AG20443 (cell line): ENCODE data around the gene CCR7.
"Not testable (repeated sequence)": the region's sequence is repeated elsewhere in the genome, so short reads cannot be mapped to it uniquely, and the experiment has no call there.

Experiments
- DNase-seq: peaks from one replicate; pipeline ENCODE4 v3.0.0; 2012; ENCODE audit warnings: low spot score, mixed read lengths

CCR7 gene

DNA sequence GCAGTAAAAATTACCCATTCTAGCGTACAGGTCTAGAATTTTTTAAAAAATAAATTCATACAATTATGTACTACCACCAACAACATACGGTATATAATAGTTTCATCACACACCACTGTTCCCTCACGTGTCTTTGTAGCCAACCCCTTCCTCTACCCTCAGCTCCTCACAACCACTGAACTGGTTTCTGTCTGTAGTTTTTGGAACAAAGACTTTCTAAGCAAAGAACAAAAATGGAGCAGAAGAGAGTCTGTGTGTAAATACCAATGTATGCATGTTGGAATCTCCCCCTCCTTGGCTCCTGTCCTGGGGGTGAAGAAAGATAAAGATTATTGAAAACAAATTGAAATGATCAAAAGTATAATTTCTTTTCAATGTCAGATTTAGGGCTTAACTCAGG is 31.9 kb upstream of the CCR7 start:
- DNase-seq: no peak

DNA sequence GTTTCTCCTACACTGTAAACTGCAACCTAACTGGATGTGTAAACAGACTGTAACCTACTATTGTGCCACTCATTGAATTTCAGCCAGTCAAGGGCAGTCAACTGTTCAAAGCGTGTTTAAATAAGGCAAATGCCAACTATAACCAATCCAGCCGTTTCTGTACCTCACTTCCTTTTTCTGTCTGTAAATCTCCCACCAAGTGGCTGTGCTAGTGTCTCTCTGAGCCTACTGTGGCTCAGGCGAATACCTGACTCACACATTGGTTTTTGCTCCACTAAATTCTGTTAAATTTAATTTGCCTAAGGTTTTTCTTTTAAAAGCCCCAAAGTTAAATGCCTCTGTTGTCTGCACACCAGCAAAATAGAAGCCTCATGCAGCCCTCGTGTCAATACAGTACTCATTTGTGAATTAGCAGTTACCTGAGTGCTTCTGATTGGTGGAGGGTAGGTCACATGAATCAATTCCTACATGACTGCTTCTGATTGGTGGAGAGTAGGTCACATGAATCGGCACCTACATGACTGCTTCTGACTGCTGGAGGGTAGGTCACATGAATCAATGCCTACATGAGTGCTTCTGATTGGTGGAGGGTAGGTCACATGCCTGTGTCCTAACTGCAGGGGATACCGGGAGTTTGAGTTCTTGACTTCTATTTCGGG is 31.1 kb upstream of the CCR7 start:
- no peak for DNase-seq

DNA sequence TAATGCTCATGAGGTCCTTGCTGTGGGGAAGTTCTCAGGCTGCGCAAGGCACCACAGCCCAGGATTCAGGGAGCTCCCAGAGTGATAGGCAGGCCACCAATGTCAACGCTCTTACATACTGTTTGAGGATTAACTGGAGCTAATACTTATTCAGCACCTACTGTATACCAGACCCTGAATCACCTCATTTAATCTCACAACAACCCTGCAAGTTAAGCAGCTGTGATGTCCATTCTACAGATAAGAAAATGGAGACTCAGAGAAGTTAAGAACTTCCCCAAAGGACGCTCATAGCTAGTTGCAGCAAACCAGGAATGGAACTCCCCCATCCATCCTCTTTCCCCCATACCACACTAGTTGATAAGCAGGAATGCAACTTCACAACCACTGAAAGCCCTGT is 25.5 kb upstream of the CCR7 start:
- no peak for DNase-seq

DNA sequence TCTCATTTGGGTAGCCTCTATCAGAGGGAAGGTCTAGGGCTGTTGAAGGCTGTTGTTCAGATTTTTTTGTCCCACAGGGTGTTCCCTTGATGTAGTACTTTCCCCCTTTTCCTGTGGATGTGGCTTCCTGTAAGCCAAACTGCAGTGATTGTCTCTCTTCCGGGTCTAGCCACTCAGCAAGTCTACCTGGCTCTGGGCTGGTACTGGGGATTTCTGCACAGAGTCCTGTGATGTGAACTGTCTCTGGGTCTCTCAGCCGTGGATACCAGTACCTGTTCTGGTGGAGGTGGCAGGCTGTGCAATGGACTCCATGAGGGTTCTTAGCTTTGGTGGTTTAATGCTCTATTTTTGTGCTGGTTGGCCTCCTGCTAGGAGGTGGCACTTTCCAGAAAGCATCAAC is 23.3 kb upstream of the CCR7 start:
- DNase-seq: no peak

DNA sequence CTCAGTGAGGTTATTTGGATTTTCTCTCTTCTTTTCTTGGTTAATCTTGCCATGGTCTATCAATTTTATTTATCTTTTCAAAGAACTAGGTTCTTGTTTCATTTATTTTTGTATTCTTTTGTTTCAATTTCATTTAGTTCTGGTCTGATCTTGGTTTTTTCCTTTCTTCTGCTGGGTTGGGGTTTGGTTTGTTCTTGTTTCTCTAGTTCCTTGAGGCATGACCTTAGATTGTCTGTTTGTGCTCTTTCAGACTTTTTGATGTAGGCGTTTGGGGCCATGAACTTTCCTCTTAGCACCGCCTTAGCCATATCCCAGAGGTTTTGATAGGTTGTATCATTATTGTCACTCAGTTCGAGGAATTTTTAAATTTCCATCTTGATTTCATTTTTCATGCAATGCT is 21.0 kb upstream of the CCR7 start:
- DNase-seq: not testable (repeated sequence)

DNA sequence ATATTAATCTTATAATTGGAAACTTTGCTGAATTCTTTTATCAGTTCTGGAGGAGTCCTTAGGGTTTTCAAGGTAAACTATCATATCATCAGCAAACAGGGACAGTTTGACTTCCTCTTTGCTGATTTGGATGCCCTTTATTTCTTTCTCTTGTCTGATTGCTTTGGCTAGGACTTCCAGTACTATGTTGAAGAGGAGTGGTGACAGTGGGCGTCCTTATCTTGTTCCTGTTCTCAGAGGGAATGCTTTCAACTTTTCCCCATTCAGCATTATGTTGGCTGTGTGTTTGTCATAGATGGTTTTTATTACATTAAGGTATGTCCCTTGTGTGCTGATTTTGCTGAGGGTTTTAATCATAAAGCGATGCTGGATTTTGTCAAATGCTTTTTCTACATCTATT is 19.7 kb upstream of the CCR7 start:
- DNase-seq: not testable (repeated sequence)

DNA sequence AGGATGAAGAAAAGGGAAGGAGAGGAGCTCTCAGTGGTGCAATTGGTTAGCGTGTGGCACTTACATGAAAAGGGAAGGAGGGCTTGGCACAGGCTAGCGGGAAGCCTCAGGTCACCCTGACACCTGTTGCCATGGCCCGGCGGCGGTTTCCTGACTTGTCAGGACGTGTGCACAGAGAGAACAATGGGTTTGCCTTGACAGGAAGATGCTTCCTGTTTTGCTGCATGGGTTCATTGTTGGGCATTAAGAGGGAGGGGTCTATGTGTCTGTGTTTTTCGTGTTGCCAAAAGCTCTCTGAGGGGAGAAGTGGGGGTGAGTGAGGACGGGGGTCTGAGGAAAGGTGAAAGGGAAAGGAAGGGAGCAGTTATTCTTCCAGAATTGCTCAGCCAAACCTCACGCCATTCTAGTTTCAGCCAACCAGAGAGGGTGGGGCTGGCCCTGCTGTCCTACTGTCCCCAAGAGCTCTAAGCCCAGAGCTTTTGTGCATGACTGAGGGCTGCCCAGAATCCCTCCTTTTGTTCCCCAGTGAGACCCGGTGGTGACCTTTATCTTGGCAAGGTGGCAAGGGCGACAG is 17.1 kb upstream of the CCR7 start:
- DNase-seq: no peak

DNA sequence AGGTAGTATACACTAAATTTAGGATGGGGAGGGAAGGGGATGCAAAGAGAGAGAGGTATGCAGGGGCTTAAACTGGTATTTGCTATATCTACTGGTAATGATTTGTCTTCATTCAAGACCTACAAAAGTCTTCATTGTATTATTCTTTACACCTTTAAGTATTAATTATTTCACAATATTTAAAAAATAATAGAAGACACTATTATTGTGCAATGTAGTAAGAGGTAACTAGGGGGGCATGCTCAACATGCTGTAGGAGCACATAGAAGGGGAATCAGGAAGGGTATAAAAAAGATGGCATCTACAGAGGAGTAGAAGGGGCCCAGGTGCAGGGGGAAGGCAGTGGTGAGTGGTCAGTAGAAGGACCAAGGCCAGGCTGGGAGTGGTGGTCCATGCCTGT is 14.9 kb upstream of the CCR7 start:
- DNase-seq: no peak

DNA sequence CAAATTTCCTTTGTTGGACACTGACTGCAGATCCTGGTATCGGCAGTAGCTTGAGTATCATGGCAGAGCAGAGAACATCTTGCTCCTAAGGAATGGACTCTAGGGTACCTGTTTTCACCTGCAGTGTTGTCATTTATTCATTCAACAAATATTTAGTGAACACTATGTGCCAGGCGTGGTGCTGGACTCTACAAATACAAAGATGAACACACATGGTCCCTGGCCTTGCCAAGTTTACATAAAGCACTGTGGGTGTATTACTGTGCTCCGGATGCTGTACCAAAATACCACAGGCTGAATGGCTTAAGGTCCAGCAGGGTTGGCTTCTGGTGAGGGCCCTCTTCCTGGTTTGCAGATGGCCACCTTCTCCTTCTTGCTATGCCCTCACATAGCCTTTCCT is 14.2 kb upstream of the CCR7 start:
- DNase-seq: no peak

DNA sequence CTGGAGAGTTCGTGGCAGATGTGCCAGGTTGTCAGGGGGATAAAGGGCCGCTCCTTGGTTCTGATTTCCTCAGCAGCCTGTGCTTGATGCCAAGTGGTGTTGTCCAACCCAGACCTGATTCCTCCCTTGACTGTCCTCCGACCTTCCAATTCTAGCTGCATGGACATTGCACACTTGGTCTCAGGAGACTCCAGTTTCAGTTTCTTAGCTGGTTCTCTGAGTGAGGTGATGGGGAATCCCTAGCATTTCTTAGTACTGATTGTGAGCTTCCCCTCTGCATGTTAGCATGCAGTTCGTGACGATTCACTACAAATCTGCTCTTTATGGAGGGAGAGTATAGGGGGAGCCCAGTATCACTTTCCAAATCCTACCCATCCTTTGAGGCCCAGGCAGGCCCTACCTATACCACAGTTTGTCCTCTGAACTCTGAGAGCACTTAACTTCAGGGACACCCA is 12.4 kb upstream of the CCR7 start:
- no peak for DNase-seq

DNA sequence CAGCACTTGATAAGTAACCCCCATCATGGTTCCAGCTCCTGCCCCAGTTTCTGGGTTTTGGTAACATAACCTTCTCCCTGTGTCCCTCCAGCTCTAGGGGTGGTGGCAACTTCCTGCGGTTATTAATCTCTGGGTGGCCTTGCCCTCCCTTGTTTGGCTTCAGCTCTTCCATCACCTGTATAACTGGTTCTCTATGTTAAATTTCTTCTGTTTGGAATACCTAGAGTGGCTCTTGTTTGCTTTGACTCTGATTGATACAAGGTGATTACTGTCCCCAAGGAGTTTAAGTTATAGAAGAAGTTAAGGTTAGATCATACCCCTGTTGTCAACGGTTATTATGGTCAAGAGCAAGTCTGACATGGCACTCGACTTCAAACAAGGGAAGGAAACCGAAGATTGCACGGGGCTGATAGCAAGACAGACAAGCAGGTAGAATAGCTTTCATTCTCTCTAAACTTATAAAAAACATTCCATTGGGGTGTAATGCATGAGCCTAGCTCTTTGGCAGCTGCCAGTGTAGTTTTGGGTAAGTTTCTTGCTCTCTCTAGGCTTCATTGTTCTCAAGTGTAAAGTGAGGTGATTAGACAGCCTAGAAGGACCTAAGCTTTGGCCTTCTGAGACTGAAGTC is 11.0 kb upstream of the CCR7 start:
- DNase-seq: no peak

DNA sequence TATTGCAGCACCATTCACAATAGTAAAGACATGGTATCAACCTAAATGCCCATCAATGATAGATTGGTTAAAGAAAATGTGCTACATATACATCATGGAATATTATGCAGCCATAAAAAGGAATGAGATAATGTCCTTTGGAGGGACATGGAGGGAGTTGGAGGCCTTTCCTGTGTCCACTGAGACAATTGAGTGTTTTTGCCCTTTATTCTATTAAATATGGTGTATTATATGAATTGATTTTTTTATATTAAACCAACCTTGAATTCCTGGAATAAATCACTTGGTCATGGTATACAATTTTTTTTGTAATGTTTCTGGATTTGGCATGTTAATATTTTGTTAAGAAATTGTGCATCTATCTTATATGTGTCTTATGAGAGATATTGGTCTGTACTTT is 9.0 kb upstream of the CCR7 start:
- no peak for DNase-seq

DNA sequence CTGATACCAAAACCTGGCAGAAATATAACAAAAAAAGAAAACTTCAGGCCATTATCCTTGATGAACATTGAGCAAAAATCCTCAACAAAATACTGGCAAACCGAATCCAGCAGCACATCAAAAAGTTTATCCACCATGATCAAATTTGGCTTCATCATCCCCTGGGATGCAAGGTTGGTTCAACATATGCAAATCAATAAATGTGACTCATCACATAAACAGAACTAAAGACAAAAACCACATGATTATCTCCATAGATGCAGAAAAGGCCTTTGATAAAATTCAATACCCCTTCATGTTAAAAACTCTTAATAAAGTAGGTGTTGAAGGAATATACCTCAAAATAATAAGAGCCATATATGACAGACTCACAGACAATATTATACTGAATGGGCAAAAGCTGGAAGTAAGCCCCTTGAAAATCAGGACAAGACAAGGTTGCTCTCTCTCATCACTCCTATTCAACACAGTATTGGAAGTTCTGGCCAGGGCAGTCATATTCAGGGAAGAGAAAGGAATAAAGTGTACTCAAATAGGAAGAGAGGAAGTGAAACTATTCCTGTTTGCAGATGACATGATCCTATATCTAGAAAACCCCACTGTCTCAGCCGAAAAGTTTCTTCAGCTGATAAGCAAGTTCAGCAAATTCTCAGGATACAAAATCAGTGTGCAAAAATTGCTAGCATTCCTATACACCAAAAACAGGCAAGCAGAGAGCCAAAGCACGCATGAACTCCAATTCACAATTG is 7.1 kb upstream of the CCR7 start:
- not testable (repeated sequence) for DNase-seq

DNA sequence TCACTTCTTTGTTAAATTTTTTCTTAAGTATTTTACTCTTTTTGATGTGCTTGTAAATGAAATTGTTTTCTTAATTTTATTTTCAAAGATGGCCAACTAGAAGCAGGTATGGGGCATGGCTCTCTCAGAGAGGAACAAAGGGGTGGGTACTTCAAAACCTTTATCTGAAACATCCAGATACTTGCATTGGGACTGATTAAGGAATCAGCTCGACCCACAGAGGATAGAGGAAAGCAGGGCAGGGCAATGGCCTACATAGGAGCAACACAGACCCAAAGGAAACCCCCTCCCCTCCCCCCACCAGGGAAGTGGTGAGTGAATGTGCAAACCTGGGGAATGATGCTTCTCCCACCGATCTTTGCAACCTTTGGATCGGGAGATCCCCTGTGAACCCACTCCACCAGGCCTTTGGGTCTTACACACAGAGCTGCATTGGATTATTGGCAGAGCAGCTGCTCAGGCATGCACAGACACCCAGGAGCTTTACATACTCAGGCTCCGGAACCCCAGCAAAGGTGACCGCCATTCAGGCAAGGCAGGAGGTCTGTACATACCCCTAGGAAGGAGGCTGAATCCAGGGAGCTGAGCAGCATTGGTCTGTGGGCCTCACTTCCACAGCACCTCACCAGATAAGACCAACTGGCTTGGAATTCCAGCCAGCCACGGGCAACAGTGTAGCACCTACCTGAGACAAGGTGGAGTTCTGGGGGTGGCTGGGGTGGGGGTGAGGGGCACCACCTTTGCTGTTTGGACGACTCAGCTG is 3.0 kb upstream of the CCR7 start:
- peak; percentile 0 for DNase-seq

DNA sequence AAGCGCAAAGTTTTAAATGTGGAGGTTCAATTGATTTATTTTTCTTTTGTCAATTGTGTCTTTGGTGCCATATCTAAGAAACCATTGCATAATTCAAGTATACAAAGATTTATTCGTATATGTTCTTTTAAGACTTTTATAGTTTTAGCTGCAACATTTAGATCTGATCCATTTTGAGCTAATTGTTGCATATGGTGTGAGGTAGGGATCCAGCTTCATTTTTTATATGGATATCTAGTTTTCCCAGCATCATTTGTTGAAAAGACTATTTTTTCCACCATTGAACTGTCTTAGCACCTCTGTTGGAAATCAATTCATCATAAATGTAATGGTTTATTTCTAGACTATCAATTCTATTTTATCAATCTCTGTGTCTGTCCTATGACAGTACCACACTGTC is 2.1 kb upstream of the CCR7 start:
- no peak for DNase-seq

DNA sequence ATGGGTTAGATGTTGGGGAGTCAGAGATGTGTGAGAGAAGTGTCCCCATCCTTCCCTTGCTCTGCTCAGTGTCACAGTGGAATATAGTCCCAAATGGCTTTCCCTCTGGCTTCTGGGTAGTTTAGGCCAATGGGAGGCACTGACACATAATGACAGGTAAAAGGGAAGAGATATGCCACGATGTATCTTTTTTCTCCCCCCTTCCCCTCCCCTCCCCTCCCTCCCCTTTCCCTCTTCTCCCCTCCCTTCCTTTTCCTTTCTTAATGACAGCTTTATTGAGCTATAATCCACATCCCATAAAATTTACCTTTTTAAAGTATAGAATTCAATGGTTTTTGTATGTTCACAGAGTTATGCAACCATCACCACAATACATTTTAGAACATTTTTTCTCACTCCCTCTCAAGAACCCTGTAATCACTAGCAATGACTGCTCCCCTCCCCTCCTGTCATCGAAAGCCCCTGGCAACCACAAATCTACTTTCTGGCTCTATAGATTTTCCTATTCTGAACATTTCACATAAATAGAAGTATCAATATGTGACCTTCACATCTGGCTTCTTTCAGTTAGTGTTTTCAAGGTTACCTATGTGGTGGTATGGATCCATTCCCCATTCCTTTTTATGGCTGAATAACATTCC is 617 bp upstream of the CCR7 start:
- DNase-seq: no peak

DNA sequence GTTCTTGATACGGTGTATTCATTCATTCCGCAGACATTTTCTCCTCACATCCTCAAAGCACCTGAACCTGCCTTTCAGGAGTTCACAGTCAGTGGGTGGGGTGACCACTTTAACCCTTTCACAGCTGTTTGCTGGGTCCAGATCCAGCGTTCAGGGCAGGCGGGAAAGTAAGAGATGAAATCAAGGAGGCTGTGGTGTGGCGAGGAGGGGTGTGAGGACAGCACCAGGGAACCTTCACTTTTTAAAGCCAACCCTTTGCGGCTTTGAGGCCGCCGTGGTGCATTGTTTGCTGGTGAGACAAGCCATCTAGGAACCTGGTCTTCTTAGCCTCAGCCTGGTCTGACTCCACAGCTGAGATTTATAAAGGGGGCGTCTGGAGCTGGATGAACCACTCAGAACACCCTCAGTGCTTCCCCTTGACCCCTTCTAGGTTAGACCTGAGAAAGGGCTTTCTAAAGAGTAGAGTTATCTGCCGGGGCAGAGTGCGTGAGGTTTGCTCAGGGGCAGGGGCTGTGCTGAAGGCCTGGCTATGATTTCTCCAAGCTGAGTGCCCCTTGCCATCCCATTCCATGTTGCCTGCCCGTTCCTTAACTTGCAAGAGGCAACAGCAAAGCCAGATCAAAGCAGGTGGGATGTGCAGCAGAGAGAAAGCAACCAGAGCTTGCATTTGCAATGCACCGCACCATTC is 933 bp downstream of the CCR7 start:
- no peak for DNase-seq

DNA sequence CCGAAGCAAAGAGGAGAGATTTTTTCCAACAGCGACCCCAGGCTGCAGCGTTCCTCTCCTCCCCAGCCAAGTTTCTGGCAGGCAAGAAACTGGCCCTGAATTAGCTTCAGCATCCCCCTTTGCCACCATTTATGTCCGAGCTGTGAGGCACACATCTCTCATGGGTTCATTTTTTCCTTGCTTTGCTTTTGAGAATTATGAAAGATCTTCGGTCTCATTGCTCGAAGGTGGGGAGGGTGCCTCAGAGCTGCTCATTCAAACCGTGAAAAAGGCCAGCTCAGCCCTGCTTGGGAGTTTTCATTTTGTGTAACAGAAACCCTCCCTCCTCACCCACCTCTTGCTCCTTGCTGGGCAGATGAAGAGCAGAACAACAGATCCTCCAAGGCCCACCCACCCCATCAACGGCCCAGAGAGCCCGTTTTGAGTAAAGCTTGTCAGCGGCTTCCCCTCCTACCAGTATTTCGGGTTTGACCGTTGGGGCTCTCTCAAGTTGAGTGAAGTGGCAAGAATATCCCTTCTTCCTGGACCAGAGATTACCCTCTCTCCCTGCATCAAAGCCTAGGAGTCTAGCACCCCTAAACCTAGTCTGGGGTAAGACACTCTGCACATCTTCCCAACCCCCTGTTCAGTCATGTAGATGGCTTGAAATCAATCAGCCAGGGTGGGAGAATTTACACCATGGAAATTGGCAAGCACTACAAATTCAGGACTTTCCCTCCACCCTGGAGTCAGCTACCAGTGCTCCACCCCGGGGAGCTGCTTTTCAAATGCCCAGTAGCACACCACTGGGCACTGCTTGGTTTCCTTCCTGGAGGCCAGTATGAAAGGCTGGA is 1.8 kb downstream of the CCR7 start:
- no peak for DNase-seq

DNA sequence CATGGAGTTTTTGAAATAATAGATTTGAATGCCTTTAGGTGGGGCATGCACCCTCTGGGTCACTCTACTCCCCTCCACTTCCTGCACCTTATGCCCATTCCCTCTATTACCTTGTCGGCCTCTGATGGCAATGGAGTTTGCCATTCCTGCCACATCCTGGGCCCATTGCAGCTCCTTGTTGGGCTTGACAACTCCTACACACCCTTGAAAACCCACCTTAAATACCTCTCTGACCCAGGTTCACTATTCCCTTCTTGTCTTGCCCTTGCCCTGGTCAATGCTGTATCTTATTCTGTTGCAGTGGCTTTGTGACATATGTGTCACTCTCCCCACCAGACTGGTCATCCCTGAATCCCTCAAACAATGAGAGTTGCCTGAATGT is 2.4 kb downstream of the CCR7 start:
- DNase-seq: no peak

DNA sequence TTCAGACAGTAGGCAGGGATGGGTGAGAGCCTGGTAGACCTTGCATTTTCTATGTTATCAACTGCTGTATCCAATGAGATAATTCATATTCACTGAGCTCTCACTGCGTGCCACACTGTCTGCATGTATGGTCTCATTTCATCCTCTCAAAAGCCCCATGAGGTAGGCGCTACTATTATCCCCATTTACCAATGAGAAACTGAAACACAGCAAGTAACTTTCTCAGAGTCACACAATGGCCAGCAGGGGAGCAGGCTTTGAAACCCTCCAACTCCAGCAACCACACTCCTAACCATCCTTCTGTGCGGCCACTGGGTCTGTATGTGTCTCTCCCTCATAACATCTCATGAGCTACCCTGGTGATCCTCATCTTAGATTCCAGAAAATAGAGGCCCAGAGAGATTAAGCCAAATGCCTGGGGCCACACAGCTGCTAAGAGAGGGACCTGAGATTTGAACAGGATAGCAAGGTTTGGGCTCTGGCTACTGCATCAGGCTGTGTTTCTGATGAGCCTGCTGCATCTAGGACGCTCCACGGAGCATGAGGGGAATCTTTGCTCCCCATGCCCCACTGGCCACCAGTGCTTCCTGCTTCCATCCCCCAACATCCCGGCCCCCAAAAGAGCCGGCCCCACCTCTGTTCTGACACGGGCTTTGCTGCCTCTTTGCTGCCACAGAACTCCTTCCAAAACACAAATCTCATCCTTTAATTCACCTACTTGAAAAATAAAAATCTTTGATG is 3.2 kb downstream of the CCR7 start:
- DNase-seq: no peak
